DOHH2 (cell line): ENCODE results near the gene EMX1.

Experiments
- EZH2phosphoT487 ChIP-seq: fragments of 200-600 bp; sonication (generic); IDR thresholded peaks from 2 replicates; pipeline ENCODE4 v1.6.1; 2017; ENCODE audit warnings: borderline replicate concordance, mild to moderate bottlenecking, antibody characterized with exemption, low read length, moderate library complexity, mixed read lengths
- TF ChIP-seq, protein P1 (sequence below): fragments of 200-600 bp; sonication (generic); IDR thresholded peaks from one replicate; pipeline ENCODE4 v1.5.1; 2014; ENCODE audit warnings: antibody characterized with exemption, mild to moderate bottlenecking, low read depth, low read length; ENCODE audit not compliant: poor library complexity, severe bottlenecking

DNA sequence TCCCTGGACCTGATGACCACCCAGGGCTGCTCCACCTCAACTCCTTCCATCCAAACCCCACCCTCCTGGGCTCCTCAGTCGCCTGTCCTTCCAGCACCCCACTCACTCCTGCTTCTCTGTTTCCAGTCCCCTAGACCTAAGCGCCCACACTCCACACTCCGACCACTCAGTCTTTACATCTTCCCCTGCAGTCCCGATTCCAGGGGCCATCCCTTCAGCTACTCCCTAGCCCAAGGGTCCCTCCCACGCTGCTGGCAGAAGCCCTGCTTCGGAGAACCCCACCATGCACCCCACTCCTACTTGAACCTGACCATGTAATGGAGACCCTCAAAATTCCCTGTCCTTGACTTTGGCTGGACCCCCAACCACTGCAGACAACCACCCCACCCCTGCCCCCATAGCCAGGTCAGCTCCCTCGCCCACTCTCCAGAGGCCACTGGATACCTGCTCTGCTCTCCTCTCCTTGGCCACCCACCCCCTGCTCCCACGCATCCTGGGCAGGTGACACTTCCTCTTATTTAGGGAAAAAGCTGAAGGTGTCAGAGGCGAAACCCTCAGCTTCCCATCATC lies 28.2 kb downstream of the EMX1 start:
- TF ChIP-seq, protein P1, sequence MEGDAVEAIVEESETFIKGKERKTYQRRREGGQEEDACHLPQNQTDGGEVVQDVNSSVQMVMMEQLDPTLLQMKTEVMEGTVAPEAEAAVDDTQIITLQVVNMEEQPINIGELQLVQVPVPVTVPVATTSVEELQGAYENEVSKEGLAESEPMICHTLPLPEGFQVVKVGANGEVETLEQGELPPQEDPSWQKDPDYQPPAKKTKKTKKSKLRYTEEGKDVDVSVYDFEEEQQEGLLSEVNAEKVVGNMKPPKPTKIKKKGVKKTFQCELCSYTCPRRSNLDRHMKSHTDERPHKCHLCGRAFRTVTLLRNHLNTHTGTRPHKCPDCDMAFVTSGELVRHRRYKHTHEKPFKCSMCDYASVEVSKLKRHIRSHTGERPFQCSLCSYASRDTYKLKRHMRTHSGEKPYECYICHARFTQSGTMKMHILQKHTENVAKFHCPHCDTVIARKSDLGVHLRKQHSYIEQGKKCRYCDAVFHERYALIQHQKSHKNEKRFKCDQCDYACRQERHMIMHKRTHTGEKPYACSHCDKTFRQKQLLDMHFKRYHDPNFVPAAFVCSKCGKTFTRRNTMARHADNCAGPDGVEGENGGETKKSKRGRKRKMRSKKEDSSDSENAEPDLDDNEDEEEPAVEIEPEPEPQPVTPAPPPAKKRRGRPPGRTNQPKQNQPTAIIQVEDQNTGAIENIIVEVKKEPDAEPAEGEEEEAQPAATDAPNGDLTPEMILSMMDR, result no peak
- no peak for TF ChIP-seq EZH2phosphoT487
